GM12892 (cell line): ENCODE data around the gene CDC73.

Source experiments
- POLR2A ChIP-seq: IDR thresholded peaks from 2 replicates; pipeline ENCODE4 v1.6.1; 2011; ENCODE audit warnings: low read depth, low read length, control low read depth
- POLR2AphosphoS5 ChIP-seq: IDR thresholded peaks from 2 replicates; pipeline ENCODE4 v1.6.1; 2011; ENCODE audit warnings: low read depth, low read length, control low read depth

- TF ChIP-seq POLR2AphosphoS5 (no peak), POLR2A (no peak)
Observed at GRCh38 chr1:193256019-193256418, 134.2 kb downstream of the CDC73 start.
